Neutrophil (primary cell): ENCODE data around the gene RASSF3.

Source experiments
- H3K27ac ChIP-seq: fragments of 200-600 bp; sonication (generic); 2 replicates; pipeline ENCODE4 v1.5.1; 2016; ENCODE audit warnings: mild to moderate bottlenecking, moderate library complexity
- H3K27me3 ChIP-seq: fragments of 200-600 bp; sonication (generic); 2 replicates; pipeline ENCODE4 v1.6.0; 2016; ENCODE audit warnings: mild to moderate bottlenecking
- H3K36me3 ChIP-seq: fragments of 200-600 bp; sonication (generic); 2 replicates; pipeline ENCODE4 v1.5.1; 2017
- H3K4me1 ChIP-seq, 2 experiments: fragments of 200-600 bp in 1 of 2; sonication (generic) in 1 of 2; 1 replicate in 1 of 2; 2 replicates in 1 of 2; pipeline versions ENCODE4 v1.5.1 to v1.6.1; 2013 to 2016; ENCODE audit warnings: low read depth in 1 of 2, low read length in 1 of 2, mild to moderate bottlenecking in 1 of 2, moderate library complexity in 1 of 2; ENCODE audit not compliant: control insufficient read depth in 1 of 2, insufficient read depth in 1 of 2
- H3K4me3 ChIP-seq, 2 experiments: fragments of 200-600 bp in 1 of 2; sonication (generic) in 1 of 2; 1 replicate in 1 of 2; 2 replicates in 1 of 2; pipeline ENCODE4 v1.5.1; 2013 to 2016; ENCODE audit warnings: low read depth in 1 of 2, low read length in 1 of 2, mild to moderate bottlenecking in 1 of 2, moderate library complexity in 1 of 2
- H3K9me3 ChIP-seq: fragments of 200-600 bp; sonication (generic); 2 replicates; pipeline ENCODE4 v1.5.1; 2016
- CTCF ChIP-seq: fragments of 200-600 bp; sonication (generic); IDR thresholded peaks from 2 replicates; pipeline ENCODE4 v1.5.1; 2016; ENCODE audit warnings: antibody characterized with exemption

The RASSF3 gene

GRCh38 chr12:64568298-64568697 lies 42.0 kb upstream of the RASSF3 start:
- Histone ChIP-seq H3K4me3 (no peak overlapping the region), H3K27me3 (no peaks in the 10 kb centered on the region), H3K27ac (no peak overlapping the region), H3K36me3 (no peaks in the 10 kb centered on the region), H3K4me1 (peaks cover 19 to 20% of the 10 kb centered on the region in 2 experiments), H3K9me3 (no peaks in the 10 kb centered on the region)
- TF ChIP-seq CTCF = no peak

- H3K4me3 ChIP-seq = no peak overlapping the region
- no peaks in the 10 kb centered on the region for H3K27me3 ChIP-seq
- peaks cover 19 to 20% of the 10 kb centered on the region in 2 experiments for H3K4me1 ChIP-seq
- TF ChIP-seq CTCF = no peak
- H3K36me3 ChIP-seq = no peaks in the 10 kb centered on the region
- H3K27ac ChIP-seq = no peak overlapping the region
- H3K9me3 ChIP-seq = no peaks in the 10 kb centered on the region
Measured at GRCh38 chr12:64569923-64570691, 40.2 kb upstream of the RASSF3 start.

- H3K36me3 ChIP-seq = no peaks in the 10 kb centered on the region
- no peaks in the 10 kb centered on the region for H3K27me3 ChIP-seq
- H3K4me1 ChIP-seq = peaks cover 19 to 20% of the 10 kb centered on the region in 2 experiments
- TF ChIP-seq CTCF = no peak
- no peak overlapping the region for H3K27ac ChIP-seq
- H3K9me3 ChIP-seq = no peaks in the 10 kb centered on the region
- H3K4me3 ChIP-seq = no peak overlapping the region
Measured at GRCh38 chr12:64571411-64571810, 38.9 kb upstream of the RASSF3 start.

GRCh38 chr12:64572241-64572640 lies 38.1 kb upstream of the RASSF3 start:
- Histone ChIP-seq H3K9me3 (no peaks in the 10 kb centered on the region), H3K4me3 (no peak overlapping the region), H3K27me3 (no peaks in the 10 kb centered on the region), H3K4me1 (peaks cover 12 to 13% of the 10 kb centered on the region in 2 experiments), H3K36me3 (no peaks in the 10 kb centered on the region), H3K27ac (no peak overlapping the region)
- TF ChIP-seq CTCF = no peak

GRCh38 chr12:64574837-64575236 lies 35.5 kb upstream of the RASSF3 start:
- Histone ChIP-seq H3K27me3 (no peaks in the 10 kb centered on the region), H3K36me3 (no peaks in the 10 kb centered on the region), H3K4me1 (no peaks in the 10 kb centered on the region), H3K27ac (no peak overlapping the region), H3K4me3 (no peak overlapping the region), H3K9me3 (no peaks in the 10 kb centered on the region)
- TF ChIP-seq CTCF = no peak
